Spleen (tissue), 7 donors: ENCODE results near the gene CRYBA1.

Source experiments
- POLR2A ChIP-seq, 3 donors: fragments of 450-650 bp; IDR thresholded peaks; one replicate each; pipeline ENCODE4 v1.5.1; 2017; ENCODE audit warnings: antibody characterized with exemption in 3 of 3, mild to moderate bottlenecking in 1 of 3
- TF ChIP-seq, protein P1 (sequence below), 11 experiments: fragments of 200-600 bp in 7 of 11; fragments of 450-650 bp in 4 of 11; sonication (generic) in 4 of 11; IDR thresholded peaks in 8 of 11; conservative IDR thresholded peaks in 3 of 11; 1 replicate in 7 of 11; 2 replicates in 4 of 11; pipeline versions ENCODE4 v1.4.0 to v1.8.0; 2016 to 2021; ENCODE audit warnings: antibody characterized with exemption in 11 of 11, inconsistent platforms in 4 of 11, mild to moderate bottlenecking in 1 of 11
- donor health status: DM: no; HTN: no; CAD: no; lungs with moderate emphysema.
- donor health status: DM: no; HTN: no; CAD: no.
- donor health status: DM: no; HTN: no; CAD: no.

DNA sequence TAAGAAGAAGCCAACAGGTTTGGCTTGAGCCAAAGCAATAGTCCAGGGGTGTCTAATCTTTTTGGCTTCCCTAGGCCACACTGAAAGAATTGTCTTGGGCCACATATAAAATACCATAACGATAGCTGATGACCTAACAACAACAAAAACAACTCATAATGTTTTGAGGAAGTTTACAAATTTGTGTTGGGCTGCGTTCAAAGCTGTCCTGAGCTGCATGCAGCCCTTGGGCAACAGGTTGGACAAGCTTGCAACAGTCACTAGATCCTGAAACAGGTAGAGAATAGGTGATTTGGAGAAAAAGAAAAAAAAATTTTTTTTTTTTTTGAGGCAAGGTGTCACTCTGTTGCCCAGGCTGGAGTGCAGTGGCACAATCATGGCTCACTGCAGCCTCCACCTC lies 4.5 kb downstream of the CRYBA1 start:
- TF ChIP-seq, protein P1, sequence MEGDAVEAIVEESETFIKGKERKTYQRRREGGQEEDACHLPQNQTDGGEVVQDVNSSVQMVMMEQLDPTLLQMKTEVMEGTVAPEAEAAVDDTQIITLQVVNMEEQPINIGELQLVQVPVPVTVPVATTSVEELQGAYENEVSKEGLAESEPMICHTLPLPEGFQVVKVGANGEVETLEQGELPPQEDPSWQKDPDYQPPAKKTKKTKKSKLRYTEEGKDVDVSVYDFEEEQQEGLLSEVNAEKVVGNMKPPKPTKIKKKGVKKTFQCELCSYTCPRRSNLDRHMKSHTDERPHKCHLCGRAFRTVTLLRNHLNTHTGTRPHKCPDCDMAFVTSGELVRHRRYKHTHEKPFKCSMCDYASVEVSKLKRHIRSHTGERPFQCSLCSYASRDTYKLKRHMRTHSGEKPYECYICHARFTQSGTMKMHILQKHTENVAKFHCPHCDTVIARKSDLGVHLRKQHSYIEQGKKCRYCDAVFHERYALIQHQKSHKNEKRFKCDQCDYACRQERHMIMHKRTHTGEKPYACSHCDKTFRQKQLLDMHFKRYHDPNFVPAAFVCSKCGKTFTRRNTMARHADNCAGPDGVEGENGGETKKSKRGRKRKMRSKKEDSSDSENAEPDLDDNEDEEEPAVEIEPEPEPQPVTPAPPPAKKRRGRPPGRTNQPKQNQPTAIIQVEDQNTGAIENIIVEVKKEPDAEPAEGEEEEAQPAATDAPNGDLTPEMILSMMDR (IDR thresholded peaks at IDR 0.05 in 8 of 11, conservative IDR thresholded peaks at IDR 0.05 in 3 of 11) = no peak
- TF ChIP-seq POLR2A (IDR thresholded peaks at IDR 0.05) = no peak
